Activated B cell treated with CpG ODN at 0.5 μM for 24 hours (primary cell): Measurements from ENCODE around the gene KLRD1. TPM values are rescaled to one million over a fixed set of nuclear protein-coding genes. Genes with fewer than 3 reads are reported as not detected.

Source experiments
- ATAC-seq: fragments of 200-7000 bp; cut with Tn5 transposase; one replicate; pipeline ENCODE4 v1.10.0; 2021; ENCODE audit warnings: low read depth, mild to moderate bottlenecking, moderate library complexity
- CTCF ChIA-PET: fragments of 350-600 bp; sonication (Branson Sonifier 250); formaldehyde crosslinking; loops from one replicate; lab custom pipeline; 2021; ENCODE audit warnings: antibody characterized with exemption; lab: Charles Lee
- POLR2A ChIA-PET: fragments of 350-600 bp; sonication (Branson Sonifier 250); formaldehyde crosslinking; loops from one replicate; lab custom pipeline; 2021; ENCODE audit warnings: antibody characterized with exemption; lab: Charles Lee
- DNase-seq: peaks from one replicate; pipeline ENCODE4 v3.0.0; 2022
- H3K27ac Mint-ChIP-seq: one replicate; pipeline ENCODE4 v1.8.0; 2020; ENCODE audit warnings: mixed read lengths
- H3K27me3 Mint-ChIP-seq: one replicate; pipeline ENCODE4 v1.8.0; 2021; ENCODE audit warnings: mixed read lengths
- H3K36me3 Mint-ChIP-seq: one replicate; pipeline ENCODE4 v1.8.0; 2021; ENCODE audit warnings: low read depth, mixed read lengths
- H3K4me1 Mint-ChIP-seq: one replicate; pipeline ENCODE4 v1.8.0; 2021; ENCODE audit warnings: mixed read lengths
- H3K4me3 Mint-ChIP-seq: one replicate; pipeline ENCODE4 v1.8.0; 2020; ENCODE audit warnings: mild to moderate bottlenecking, mixed read lengths
- H3K9me3 Mint-ChIP-seq: one replicate; pipeline ENCODE4 v1.8.0; 2020; ENCODE audit warnings: mixed read lengths
- intact Hi-C: fragments of 100-400 bp; cut with micrococcal nuclease; formaldehyde crosslinking; loops from one replicate; pipeline ENCODE4 v1.15.1; 2024
- total RNA-seq: library from RNA; stranded (reverse); gene quantifications from 2 replicates; pipeline ENCODE4 v1.2.3, GENCODE V29; 2022
- TF ChIP-seq, protein P1 (sequence below): fragments of 200-600 bp; IDR thresholded peaks from one replicate; pipeline ENCODE4 v1.8.0; 2022; ENCODE audit warnings: antibody characterized with exemption, mild to moderate bottlenecking

KLRD1 gene
- total RNA-seq, 1 donor from 2014 or later = 0.27 TPM

DNA sequence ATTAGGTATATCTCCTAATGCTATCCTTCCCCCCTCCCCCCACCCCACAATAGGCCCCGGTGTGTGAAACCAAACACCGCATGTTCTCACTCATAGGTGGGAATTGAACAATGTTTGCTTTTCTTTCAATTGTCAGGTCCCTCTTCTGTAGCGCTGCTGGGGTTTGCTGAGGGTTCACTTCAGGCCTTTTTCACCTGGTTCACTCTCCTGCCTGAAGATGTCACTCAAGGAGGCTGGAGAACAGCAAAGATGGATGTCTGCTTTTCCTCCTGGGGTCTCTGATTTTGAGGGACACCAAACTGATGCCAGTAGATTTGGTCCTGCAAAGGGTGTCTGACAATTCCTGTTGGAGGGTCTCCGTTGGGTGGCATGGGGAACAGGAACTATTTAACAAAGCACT is 46.4 kb downstream of the KLRD1 start:
- H3K4me1 Mint-ChIP-seq = no peaks in the 10 kb centered on the region
- TF ChIP-seq, protein P1, sequence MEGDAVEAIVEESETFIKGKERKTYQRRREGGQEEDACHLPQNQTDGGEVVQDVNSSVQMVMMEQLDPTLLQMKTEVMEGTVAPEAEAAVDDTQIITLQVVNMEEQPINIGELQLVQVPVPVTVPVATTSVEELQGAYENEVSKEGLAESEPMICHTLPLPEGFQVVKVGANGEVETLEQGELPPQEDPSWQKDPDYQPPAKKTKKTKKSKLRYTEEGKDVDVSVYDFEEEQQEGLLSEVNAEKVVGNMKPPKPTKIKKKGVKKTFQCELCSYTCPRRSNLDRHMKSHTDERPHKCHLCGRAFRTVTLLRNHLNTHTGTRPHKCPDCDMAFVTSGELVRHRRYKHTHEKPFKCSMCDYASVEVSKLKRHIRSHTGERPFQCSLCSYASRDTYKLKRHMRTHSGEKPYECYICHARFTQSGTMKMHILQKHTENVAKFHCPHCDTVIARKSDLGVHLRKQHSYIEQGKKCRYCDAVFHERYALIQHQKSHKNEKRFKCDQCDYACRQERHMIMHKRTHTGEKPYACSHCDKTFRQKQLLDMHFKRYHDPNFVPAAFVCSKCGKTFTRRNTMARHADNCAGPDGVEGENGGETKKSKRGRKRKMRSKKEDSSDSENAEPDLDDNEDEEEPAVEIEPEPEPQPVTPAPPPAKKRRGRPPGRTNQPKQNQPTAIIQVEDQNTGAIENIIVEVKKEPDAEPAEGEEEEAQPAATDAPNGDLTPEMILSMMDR = no peak
- POLR2A ChIA-PET = no interaction called here
- no peak overlapping the region for H3K27ac Mint-ChIP-seq
- peaks cover 31% of the 10 kb centered on the region for H3K27me3 Mint-ChIP-seq
- peaks cover 5% of the 10 kb centered on the region for H3K9me3 Mint-ChIP-seq
- no peak overlapping the region for H3K4me3 Mint-ChIP-seq
- DNase-seq (no peak), ATAC-seq (no peak)
- CTCF ChIA-PET = no interaction called here
- intact Hi-C loops = no loop called here
- H3K36me3 Mint-ChIP-seq = no peaks in the 10 kb centered on the region

DNA sequence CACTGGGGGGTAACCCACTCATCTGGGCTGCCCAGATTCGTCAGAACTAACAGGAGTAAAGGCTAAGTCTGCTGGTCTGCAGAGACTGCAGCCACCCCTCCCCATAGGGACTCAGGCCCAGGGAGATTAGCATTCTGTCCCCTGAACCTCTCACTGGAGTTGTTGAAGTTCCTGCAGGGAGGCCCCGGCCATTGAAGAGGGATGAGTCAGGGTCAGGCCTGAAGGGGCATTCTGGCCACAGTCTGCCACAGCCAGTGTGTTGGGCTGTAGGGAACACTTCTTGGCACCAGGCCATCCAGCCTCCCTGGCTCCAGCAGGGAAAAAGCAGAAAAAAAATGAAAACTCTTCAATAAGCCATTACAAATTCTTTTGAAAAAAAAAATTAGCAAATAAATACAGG is 46.8 kb downstream of the KLRD1 start:
- peaks cover 33% of the 10 kb centered on the region for H3K27me3 Mint-ChIP-seq
- ChIA-PET CTCF (no interaction called here), POLR2A (no interaction called here)
- ATAC-seq (no peak), DNase-seq (no peak)
- H3K36me3 Mint-ChIP-seq = no peaks in the 10 kb centered on the region
- TF ChIP-seq, protein P1 = no peak
- intact Hi-C loops = no loop called here
- H3K27ac Mint-ChIP-seq = no peak overlapping the region
- peaks cover 5% of the 10 kb centered on the region for H3K9me3 Mint-ChIP-seq
- no peaks in the 10 kb centered on the region for H3K4me1 Mint-ChIP-seq
- H3K4me3 Mint-ChIP-seq = no peak overlapping the region

DNA sequence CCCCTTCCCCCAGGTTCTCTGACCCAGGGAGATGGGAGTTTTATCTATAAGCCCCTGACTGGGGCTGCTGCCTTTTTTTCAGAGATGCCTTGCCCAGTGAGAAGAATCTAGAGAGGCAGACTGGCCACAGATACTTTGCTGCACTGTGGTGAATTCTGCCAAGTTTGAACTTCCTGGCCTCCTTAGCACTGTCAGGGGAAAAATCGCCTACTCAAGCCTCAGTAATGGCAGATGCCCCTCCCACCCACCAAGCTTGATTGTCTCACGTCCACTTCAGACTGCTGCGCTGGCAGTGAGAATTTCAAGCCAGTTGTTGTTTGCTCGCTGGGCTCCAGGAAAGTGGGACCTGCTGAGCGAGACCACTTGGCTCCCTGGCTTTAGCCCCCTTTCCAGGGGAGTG is 50.5 kb downstream of the KLRD1 start:
- H3K36me3 Mint-ChIP-seq = no peaks in the 10 kb centered on the region
- no peak for ATAC-seq
- H3K9me3 Mint-ChIP-seq = peaks cover 2% of the 10 kb centered on the region
- peaks cover 7% of the 10 kb centered on the region for H3K4me1 Mint-ChIP-seq
- peaks cover 17% of the 10 kb centered on the region for H3K27me3 Mint-ChIP-seq
- intact Hi-C loops = no loop called here
- CTCF ChIA-PET = no interaction called here
- no peak overlapping the region for H3K4me3 Mint-ChIP-seq
- no peak overlapping the region for H3K27ac Mint-ChIP-seq
- TF ChIP-seq, protein P1 = no peak
- POLR2A ChIA-PET = no interaction called here
- DNase-seq = no peak

DNA sequence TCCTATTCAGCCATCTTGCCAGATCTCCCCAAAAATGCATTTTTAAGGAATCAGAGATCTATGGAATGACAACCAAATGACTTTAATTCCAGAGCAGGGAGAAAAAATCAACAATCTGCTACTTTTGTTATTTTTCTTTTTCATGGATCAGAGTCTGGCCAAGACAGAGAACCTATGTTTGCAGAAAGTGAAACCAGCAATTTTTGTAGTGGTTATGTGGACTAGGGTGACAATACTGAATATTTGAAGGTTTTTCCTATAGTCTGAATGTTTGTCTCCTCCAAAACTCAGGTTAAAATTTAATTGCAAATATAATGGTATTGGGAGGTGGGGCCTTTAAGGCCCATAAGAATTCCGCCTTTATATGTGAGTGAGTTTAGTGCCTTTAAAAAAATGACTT is 51.3 kb downstream of the KLRD1 start:
- intact Hi-C loops = no loop called here
- POLR2A ChIA-PET = no interaction called here
- TF ChIP-seq, protein P1 = no peak
- H3K36me3 Mint-ChIP-seq = no peaks in the 10 kb centered on the region
- CTCF ChIA-PET = no interaction called here
- H3K27me3 Mint-ChIP-seq = peaks cover 16% of the 10 kb centered on the region
- ATAC-seq = no peak
- H3K4me3 Mint-ChIP-seq = no peak overlapping the region
- peaks cover 2% of the 10 kb centered on the region for H3K9me3 Mint-ChIP-seq
- DNase-seq = no peak
- no peak overlapping the region for H3K27ac Mint-ChIP-seq
- H3K4me1 Mint-ChIP-seq = peaks cover 7% of the 10 kb centered on the region

DNA sequence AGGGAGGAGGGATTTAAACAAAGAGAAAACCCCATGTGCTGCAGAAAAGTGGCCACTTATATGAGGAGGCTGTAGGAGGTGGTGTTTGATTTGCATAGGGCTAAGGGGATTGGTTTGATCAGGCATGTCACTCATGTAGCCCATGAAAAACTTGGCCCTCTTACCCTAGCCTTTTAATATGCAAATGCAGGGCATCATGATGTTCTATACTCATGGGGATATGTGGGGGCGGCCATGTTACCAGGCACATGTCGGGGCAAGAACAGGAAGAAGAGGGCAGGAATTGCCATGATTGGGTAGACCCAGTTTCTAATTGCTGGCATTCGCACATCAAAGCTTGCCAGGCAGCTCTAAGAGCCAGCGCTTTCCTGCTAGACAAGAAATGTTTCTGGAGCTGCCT is 53.4 kb downstream of the KLRD1 start:
- DNase-seq (no peak), ATAC-seq (no peak)
- no peak overlapping the region for H3K4me3 Mint-ChIP-seq
- POLR2A ChIA-PET = no interaction called here
- CTCF ChIA-PET = no interaction called here
- peaks cover 2% of the 10 kb centered on the region for H3K9me3 Mint-ChIP-seq
- peaks cover 11% of the 10 kb centered on the region for H3K27me3 Mint-ChIP-seq
- peaks cover 7% of the 10 kb centered on the region for H3K4me1 Mint-ChIP-seq
- H3K27ac Mint-ChIP-seq = no peak overlapping the region
- H3K36me3 Mint-ChIP-seq = no peaks in the 10 kb centered on the region
- TF ChIP-seq, protein P1 = no peak
- intact Hi-C loops = loop anchor here (5.0 to 10.0 kb wide), 3 partner anchors 416 to 1996 kb away; partner anchors contain the start of gene BORCS5
